HL-60/S4 (cell line): ENCODE results near the gene NNMT.

Source experiments
- in situ Hi-C: fragments of 300-500 bp; cut with MboI; formaldehyde crosslinking; loops from 2 replicates; pipeline ENCODE4 v1.14.3; 2022; ENCODE audit warnings: low sequenced_read_pairs

The NNMT gene

GRCh38 chr11:114302663-114303062 is 6.5 kb downstream of the NNMT start:
- in situ Hi-C loops, result no loop called here

- in situ Hi-C loops, result no loop called here
Measured at GRCh38 chr11:114304065-114304464, 7.9 kb downstream of the NNMT start.

- in situ Hi-C loops, result no loop called here
Measured at GRCh38 chr11:114304969-114305368, 8.8 kb downstream of the NNMT start.

GRCh38 chr11:114307524-114308203 is 11.5 kb downstream of the NNMT start:
- in situ Hi-C loops, result no loop called here

- in situ Hi-C loops, result no loop called here
Measured at GRCh38 chr11:114308689-114309089, 12.5 kb downstream of the NNMT start.

GRCh38 chr11:114309517-114309916 is 13.3 kb downstream of the NNMT start:
- in situ Hi-C loops, result no loop called here

GRCh38 chr11:114310095-114310494 is 13.9 kb downstream of the NNMT start:
- in situ Hi-C loops, result no loop called here

GRCh38 chr11:114311946-114312345 is 15.7 kb downstream of the NNMT start:
- in situ Hi-C loops, result no loop called here

- in situ Hi-C loops, result no loop called here
Measured at GRCh38 chr11:114314096-114314495, 17.9 kb downstream of the NNMT start.

GRCh38 chr11:114315749-114316368 is 19.7 kb downstream of the NNMT start:
- in situ Hi-C loops, result no loop called here

GRCh38 chr11:114316980-114317786 is 21.0 kb downstream of the NNMT start:
- in situ Hi-C loops, result no loop called here

- in situ Hi-C loops, result no loop called here
Measured at GRCh38 chr11:114317787-114318137, 21.6 kb downstream of the NNMT start.

- in situ Hi-C loops, result no loop called here
Measured at GRCh38 chr11:114318361-114318760, 22.2 kb downstream of the NNMT start.

- in situ Hi-C loops, result no loop called here
Measured at GRCh38 chr11:114319716-114320328, 23.6 kb downstream of the NNMT start.

- in situ Hi-C loops, result no loop called here
Measured at GRCh38 chr11:114321621-114322257, 25.5 kb downstream of the NNMT start.

GRCh38 chr11:114322934-114323333 is 26.7 kb downstream of the NNMT start:
- in situ Hi-C loops, result no loop called here

GRCh38 chr11:114326151-114326550 is 30.0 kb downstream of the NNMT start:
- in situ Hi-C loops, result no loop called here

GRCh38 chr11:114326776-114327175 is 30.6 kb downstream of the NNMT start:
- in situ Hi-C loops, result no loop called here

- in situ Hi-C loops, result no loop called here
Measured at GRCh38 chr11:114330373-114330772, 34.2 kb downstream of the NNMT start.

- in situ Hi-C loops, result no loop called here
Measured at GRCh38 chr11:114340311-114341131, 44.3 kb downstream of the NNMT start.
